A204.1 (cell line): ENCODE results near the gene FNDC10.
"Not testable (repeated sequence)": the region's sequence is repeated elsewhere in the genome, so short reads cannot be mapped to it uniquely, and the experiment has no call there.

Source experiments
- FAIRE-seq: peaks from 2 replicates; lab custom pipeline; 2012; peaks lifted over from hg19 to GRCh38; lab: Jason Lieb, UNC

Gene FNDC10

GRCh38 chr1:1598720-1599029, 1.3 kb downstream of the FNDC10 start:
- no peak for FAIRE-seq

- no peak for FAIRE-seq
Measured at GRCh38 chr1:1598051-1598719, 1.8 kb downstream of the FNDC10 start.

DNA sequence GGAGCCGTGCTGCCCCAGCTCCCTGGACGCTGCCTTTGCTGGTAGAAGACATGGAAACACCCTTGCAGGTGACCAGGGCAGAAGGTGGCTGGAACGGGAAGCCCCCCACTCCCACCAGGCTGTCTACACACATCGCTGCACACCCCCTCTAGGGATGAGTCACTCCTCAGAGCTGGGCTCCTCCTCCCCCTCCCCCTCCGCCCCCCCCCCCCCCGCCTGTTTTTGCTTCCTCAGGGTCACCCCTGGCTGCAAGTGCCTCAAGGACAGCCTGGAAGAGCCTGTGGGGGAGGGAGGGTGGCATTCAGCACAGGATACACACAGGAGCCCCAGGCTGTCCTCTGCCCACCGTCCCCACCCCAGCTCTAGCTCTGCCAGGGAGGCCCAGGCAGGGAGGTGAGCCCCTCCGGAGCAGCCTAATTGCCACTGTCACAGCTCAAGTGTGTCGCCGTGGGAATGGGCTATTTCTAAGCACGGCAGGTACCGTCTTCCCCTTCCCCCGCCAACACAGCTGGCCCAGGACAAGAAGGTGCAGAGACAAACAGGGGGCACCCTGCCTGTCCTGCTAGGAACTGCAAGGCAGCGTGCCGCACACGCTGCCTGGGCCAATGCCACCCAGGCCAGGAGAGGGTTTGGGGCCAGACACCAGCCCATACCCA, 2.5 kb downstream of the FNDC10 start:
- no peak for FAIRE-seq

GRCh38 chr1:1596493-1597274, 3.3 kb downstream of the FNDC10 start:
- FAIRE-seq, result no peak

DNA sequence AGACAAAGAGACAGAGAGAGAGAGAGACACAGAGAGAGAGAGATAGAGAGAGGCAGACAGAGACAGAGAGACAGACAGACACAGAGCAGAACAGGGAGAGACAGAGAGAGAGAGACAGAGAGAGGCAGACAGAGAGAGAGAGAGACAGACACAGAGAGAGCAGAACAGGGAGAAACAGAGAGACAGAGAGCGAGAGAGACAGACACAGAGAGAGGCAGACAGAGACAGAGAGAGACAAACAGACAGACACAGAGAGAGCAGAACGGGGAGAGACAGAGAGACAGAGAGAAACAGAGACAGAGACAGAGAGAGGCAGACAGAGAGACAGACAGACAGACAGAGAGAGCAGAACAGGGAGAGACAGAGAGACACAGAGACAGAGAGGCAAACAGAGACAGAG, 4.6 kb downstream of the FNDC10 start:
- FAIRE-seq, result not testable (repeated sequence)

DNA sequence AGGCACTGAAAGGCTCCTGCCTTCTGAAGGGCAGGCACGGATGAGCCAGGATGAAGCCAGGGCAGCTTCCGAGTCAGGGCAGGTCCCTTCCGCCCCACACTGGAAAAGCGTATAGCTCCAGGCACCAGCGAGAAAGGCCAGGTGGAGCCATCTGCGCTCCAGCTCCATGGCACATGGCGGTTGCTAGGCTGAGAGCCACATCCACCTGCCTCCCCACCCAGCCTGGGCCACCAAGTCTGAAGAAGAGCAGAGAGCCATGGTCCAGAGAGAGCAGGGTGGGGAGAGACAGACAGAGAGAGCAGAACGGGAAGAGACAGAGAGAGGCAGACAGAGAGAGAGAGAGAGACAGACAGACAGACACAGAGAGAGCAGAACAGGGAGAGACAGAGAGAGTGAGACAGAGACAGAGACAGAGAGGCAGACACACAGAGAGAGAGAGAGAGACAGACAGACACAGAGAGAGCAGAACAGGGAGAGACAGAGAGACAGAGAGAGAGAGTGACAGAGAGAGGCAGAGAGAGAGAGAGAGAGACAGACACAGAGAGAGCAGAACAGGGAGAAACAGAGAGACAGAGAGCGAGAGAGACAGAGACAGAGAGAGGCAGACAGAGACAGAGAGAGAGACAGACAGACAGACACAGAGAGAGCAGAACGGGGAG, 5.2 kb downstream of the FNDC10 start:
- FAIRE-seq, result no peak

- no peak for FAIRE-seq
Measured at GRCh38 chr1:1593834-1594601, 5.9 kb downstream of the FNDC10 start.

DNA sequence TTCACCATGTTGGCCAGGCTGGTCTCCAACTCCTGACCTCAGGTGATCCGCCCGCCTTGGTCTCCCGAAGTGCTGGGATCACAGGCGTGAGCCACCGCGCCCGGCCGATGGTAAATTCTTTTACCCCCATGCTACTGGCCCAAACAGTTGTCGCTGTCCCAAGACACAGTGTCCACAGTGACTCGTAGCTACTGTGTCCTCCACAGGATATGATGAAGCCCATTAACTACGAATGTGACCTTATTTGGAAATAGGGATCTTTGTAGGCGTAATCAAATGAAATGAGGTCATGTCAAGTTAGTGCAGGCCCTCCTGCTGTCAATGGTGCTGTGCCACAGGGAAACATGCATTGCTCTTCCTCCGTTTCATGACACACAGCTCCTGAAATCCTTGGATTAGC, 8.5 kb downstream of the FNDC10 start:
- FAIRE-seq, result no peak

- FAIRE-seq, result no peak
Measured at GRCh38 chr1:1583347-1584010, 16.5 kb downstream of the FNDC10 start.

DNA sequence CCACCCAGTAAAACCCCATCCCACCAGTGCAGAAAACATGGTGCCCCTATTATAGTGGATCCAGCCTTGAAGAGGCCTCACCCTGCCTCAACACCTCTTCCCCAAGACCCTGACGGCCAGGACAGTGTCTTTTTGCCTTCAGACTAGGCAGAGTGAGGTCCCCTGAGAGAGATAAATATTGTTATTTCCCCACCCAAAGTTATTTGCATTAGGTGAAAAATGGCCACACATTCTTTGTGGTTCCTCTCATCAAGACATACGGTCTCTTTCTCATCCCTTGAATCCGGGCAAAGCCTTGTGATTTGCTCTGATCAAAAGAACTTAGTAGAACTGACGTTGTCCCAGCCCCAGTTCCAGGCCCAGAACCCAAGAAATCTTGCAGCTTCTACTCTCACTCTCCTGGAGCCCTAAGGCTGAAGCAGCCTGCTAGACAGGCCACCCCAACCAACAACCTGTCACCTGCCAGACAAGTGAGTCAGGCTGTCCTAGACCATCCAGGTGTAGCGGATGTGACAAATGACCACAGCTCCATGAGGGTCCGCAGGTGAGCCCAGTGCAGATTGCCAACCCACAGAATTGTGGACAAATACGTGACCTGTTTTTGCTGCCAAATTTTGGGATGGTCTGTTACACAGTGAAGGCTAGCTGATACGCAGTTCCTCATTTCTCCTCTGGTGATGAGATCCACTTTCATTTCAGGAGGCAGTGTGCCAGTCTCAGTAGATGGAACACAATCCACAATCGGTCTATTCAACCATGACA, 17.2 kb downstream of the FNDC10 start:
- no peak for FAIRE-seq

- FAIRE-seq, result no peak
Measured at GRCh38 chr1:1578371-1578940, 21.5 kb downstream of the FNDC10 start.

DNA sequence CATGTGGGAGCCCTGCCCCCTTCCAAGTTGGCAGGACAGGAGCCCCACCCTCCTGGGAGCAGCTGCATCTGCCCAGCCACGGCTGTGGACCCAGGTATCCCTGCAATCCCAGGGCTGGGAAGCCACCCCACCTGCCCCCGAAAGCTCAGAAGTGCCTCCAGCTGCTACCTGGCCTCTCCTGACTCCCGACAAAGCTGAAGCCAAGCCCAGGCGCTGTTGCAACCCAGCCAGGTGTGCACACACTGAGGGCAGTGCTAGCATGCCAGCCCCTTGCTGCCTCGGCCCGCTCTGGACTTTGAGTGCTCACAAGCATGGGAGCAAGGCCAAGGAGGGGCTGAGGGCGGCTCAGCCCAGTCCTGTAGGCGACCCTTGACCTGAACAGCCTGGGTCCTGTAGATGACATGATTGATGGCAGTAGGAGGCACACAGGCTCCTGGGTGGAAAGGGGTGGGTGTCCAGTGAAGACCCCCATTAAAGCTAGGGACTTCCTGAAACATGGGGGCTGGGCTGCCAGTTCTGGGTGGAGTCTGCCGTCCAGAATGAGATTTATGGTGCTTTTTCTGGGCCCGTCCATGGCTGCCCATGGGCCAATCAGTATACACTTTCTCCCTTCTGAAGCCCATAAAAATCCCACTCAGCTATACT, 22.4 kb downstream of the FNDC10 start:
- FAIRE-seq, result no peak

- no peak for FAIRE-seq
Measured at GRCh38 chr1:1574721-1575537, 25.0 kb downstream of the FNDC10 start, which contains the start of gene SSU72. TSS of gene SSU72 (minus strand) at chr1:1574863. CDS start at chr1:1574557, 306 bp downstream.

DNA sequence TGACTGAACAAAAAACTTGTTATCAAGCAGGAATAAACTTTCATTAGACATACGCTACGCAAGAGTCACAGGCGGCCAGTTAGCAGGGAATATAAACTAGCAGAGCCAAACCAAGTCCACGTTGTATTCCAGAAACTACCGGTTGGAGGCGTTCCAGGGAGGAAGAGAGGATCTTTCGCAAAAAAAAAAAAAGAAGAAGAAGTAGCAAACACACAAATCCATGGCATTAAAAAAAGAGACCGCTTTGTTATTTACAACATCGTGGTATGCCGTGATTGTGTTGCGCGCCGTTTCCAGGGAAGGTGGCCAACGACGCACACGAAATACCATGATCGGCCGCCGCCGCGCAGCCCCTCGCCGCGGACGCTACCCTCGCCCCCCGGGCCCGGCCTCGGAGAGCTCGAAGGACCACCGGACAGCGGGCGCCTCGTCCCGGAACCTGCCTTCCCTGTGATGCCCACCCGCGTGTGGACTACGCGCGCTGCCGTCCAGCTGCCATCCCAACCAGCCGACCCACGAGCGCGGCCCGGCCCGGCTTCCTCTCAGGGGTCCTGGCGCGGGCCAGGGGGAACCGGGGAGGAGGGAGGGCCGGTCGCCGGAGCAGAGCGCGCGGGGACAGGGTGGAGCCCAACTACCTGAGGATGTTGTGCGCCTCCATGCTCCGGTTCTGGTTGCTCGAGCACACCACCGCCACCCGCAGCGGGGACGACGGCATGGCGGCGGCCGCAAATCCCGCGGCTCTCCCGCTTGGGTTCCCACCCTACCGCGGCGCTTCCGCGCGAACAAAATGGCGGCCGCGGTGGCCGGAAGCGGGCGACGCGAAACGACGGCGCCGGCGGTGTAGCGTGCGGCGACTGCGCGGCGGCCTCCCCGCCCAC, 25.9 kb downstream of the FNDC10 start:
- no peak for FAIRE-seq

DNA sequence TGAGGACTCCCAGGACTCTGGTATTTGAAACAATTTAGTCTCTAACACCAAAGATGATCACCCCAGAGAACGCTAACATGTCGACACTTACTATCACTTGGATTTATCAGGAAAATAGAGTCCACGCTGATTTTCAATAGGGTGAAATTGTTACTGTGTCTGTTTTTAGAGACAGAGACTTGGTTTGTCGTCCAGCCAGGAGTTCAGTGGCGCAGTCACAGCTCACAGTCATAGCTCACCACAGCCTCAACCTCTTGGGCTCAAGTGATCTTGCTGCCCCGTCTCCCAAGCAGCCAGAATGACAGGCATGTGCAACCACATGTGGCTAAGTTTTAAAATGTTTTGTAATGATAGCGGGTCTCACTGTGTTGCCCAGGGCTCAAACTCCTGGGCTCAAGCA, 30.6 kb downstream of the FNDC10 start:
- no peak for FAIRE-seq

DNA sequence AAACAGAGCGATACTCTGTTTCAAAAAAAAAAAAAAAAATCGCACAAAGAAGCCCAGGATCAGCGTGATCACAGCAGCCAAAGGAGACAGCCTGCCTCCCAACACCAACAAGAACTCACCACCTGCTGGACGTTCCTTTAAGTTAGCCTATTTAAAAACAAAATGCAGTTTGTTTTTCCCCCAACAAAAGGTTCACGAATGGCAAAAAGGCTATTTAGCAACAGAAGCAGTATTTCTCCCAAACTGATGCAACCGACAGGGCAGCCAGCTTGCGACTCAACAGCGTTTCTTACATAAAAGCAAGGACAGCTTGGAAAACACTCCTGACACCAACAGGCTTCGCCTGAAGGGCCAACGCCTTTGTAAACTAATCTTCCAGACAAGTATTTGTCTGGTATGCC, 32.0 kb downstream of the FNDC10 start:
- no peak for FAIRE-seq

GRCh38 chr1:1567152-1567875, 32.6 kb downstream of the FNDC10 start:
- no peak for FAIRE-seq
